Activated B cell treated with CpG ODN at 0.5 μM for 24 hours (primary cell): ENCODE results near the gene SUPT7L. TPM values are rescaled to one million over a fixed set of nuclear protein-coding genes. Genes with fewer than 3 reads are reported as not detected.

Source experiments
- ATAC-seq: fragments of 200-7000 bp; cut with Tn5 transposase; one replicate; pipeline ENCODE4 v1.10.0; 2021; ENCODE audit warnings: low read depth, mild to moderate bottlenecking, moderate library complexity
- CTCF ChIA-PET: fragments of 350-600 bp; sonication (Branson Sonifier 250); formaldehyde crosslinking; loops from one replicate; lab custom pipeline; 2021; ENCODE audit warnings: antibody characterized with exemption; lab: Charles Lee
- POLR2A ChIA-PET: fragments of 350-600 bp; sonication (Branson Sonifier 250); formaldehyde crosslinking; loops from one replicate; lab custom pipeline; 2021; ENCODE audit warnings: antibody characterized with exemption; lab: Charles Lee
- DNase-seq: peaks from one replicate; pipeline ENCODE4 v3.0.0; 2022
- H3K27ac Mint-ChIP-seq: one replicate; pipeline ENCODE4 v1.8.0; 2020; ENCODE audit warnings: mixed read lengths
- H3K27me3 Mint-ChIP-seq: one replicate; pipeline ENCODE4 v1.8.0; 2021; ENCODE audit warnings: mixed read lengths
- H3K36me3 Mint-ChIP-seq: one replicate; pipeline ENCODE4 v1.8.0; 2021; ENCODE audit warnings: low read depth, mixed read lengths
- H3K4me1 Mint-ChIP-seq: one replicate; pipeline ENCODE4 v1.8.0; 2021; ENCODE audit warnings: mixed read lengths
- H3K4me3 Mint-ChIP-seq: one replicate; pipeline ENCODE4 v1.8.0; 2020; ENCODE audit warnings: mild to moderate bottlenecking, mixed read lengths
- H3K9me3 Mint-ChIP-seq: one replicate; pipeline ENCODE4 v1.8.0; 2020; ENCODE audit warnings: mixed read lengths
- intact Hi-C: fragments of 100-400 bp; cut with micrococcal nuclease; formaldehyde crosslinking; loops from one replicate; pipeline ENCODE4 v1.15.1; 2024
- total RNA-seq: library from RNA; stranded (reverse); gene quantifications from 2 replicates; pipeline ENCODE4 v1.2.3, GENCODE V29; 2022
- TF ChIP-seq, protein P1 (sequence below): fragments of 200-600 bp; IDR thresholded peaks from one replicate; pipeline ENCODE4 v1.8.0; 2022; ENCODE audit warnings: antibody characterized with exemption, mild to moderate bottlenecking

The SUPT7L gene
- total RNA-seq, 1 donor from 2014 or later = 30.9 TPM

DNA sequence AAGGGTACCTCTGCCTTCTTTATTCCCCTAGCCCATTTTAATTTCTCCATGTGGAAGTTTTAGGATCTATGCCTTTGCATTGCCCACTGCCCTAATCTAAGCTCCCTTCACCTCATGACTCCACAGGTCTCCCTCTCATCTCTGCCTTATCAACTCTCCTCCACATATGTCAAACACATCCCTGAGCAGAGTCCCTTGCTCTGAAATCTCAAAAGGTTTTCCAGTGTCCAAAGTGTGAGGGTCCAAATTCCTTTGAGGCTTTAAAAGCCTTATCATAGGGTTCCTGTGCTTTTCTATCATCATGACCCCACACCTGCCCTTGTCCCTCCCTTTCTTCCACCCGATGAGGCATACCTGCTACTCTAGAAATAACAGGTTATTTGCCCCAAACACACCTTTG is 38.9 kb upstream of the SUPT7L start:
- Mint-ChIP-seq H3K36me3 (peaks cover 8% of the 10 kb centered on the region), H3K4me3 (no peak overlapping the region), H3K9me3 (no peaks in the 10 kb centered on the region), H3K27ac (no peak overlapping the region), H3K4me1 (peaks cover 3% of the 10 kb centered on the region), H3K27me3 (peaks cover 5% of the 10 kb centered on the region)
- intact Hi-C loops = loop anchor here (5.0 to 10.0 kb wide), 3 partner anchors 532 to 1492 kb away; no protein-coding TSS in a partner anchor
- ChIA-PET POLR2A (no interaction called here), CTCF (interaction anchor here (1.1 kb wide), 1 partner anchor 19 kb away, joined by 3 read pairs; no protein-coding TSS in a partner anchor)
- no peak for DNase-seq
- TF ChIP-seq, protein P1, sequence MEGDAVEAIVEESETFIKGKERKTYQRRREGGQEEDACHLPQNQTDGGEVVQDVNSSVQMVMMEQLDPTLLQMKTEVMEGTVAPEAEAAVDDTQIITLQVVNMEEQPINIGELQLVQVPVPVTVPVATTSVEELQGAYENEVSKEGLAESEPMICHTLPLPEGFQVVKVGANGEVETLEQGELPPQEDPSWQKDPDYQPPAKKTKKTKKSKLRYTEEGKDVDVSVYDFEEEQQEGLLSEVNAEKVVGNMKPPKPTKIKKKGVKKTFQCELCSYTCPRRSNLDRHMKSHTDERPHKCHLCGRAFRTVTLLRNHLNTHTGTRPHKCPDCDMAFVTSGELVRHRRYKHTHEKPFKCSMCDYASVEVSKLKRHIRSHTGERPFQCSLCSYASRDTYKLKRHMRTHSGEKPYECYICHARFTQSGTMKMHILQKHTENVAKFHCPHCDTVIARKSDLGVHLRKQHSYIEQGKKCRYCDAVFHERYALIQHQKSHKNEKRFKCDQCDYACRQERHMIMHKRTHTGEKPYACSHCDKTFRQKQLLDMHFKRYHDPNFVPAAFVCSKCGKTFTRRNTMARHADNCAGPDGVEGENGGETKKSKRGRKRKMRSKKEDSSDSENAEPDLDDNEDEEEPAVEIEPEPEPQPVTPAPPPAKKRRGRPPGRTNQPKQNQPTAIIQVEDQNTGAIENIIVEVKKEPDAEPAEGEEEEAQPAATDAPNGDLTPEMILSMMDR = no peak
- ATAC-seq = no peak

GRCh38 chr2:27701676-27702075 is 38.3 kb upstream of the SUPT7L start:
- ATAC-seq (no peak), DNase-seq (no peak)
- POLR2A ChIA-PET = no interaction called here
- H3K4me3 Mint-ChIP-seq = no peak overlapping the region
- intact Hi-C loops = loop anchor here (5.0 to 10.0 kb wide), 3 partner anchors 533 to 1493 kb away; no protein-coding TSS in a partner anchor
- CTCF ChIA-PET = interaction anchor here (1.1 kb wide), 1 partner anchor 18 kb away, joined by 3 read pairs; no protein-coding TSS in a partner anchor
- TF ChIP-seq, protein P1 = no peak
- H3K9me3 Mint-ChIP-seq = no peaks in the 10 kb centered on the region
- H3K36me3 Mint-ChIP-seq = peaks cover 9% of the 10 kb centered on the region
- H3K27ac Mint-ChIP-seq = no peak overlapping the region
- peaks cover 3% of the 10 kb centered on the region for H3K4me1 Mint-ChIP-seq
- H3K27me3 Mint-ChIP-seq = peaks cover 5% of the 10 kb centered on the region

- H3K27ac Mint-ChIP-seq = no peak overlapping the region
- no peaks in the 10 kb centered on the region for H3K4me1 Mint-ChIP-seq
- TF ChIP-seq, protein P1 = no peak
- intact Hi-C loops = no loop called here
- ATAC-seq (no peak), DNase-seq (no peak)
- H3K27me3 Mint-ChIP-seq = no peaks in the 10 kb centered on the region
- ChIA-PET CTCF (no interaction called here), POLR2A (no interaction called here)
- no peaks in the 10 kb centered on the region for H3K9me3 Mint-ChIP-seq
- no peak overlapping the region for H3K4me3 Mint-ChIP-seq
- peaks cover 33% of the 10 kb centered on the region for H3K36me3 Mint-ChIP-seq
These were observed 34.2 kb upstream of the SUPT7L start for GRCh38 chr2:27697660-27698059.

DNA sequence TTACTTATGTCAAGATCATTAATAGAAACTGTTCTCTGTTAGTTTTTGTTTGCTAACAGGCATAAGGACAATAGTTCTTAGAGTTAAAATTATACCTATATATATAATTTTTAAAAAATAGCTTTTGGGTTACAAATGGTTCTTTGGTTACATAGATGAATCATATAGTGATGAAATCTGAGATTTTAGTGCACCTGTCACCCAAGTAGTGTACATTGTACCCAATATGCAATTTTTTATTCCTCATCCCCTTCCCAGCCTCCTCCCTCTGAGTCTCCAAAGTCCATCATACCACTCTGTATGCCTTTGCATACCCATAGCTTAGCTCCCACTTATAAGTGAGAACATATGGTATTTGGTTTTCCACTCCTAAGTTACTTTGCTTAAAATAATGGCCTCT is 26.6 kb upstream of the SUPT7L start:
- H3K9me3 Mint-ChIP-seq = no peaks in the 10 kb centered on the region
- TF ChIP-seq, protein P1 = no peak
- intact Hi-C loops = no loop called here

GRCh38 chr2:27689424-27689823 is 26.0 kb upstream of the SUPT7L start:
- Mint-ChIP-seq H3K36me3 (peaks cover 59% of the 10 kb centered on the region), H3K27me3 (no peaks in the 10 kb centered on the region), H3K9me3 (no peaks in the 10 kb centered on the region), H3K4me1 (no peaks in the 10 kb centered on the region), H3K27ac (no peak overlapping the region), H3K4me3 (no peak overlapping the region)
- TF ChIP-seq, protein P1 = no peak
- ATAC-seq (no peak), DNase-seq (no peak)
- ChIA-PET POLR2A (no interaction called here), CTCF (no interaction called here)
- intact Hi-C loops = no loop called here

More for the DNA sequence above, 26.6 kb upstream of the SUPT7L start:
- Mint-ChIP-seq H3K4me1 (no peaks in the 10 kb centered on the region), H3K27me3 (no peaks in the 10 kb centered on the region), H3K27ac (no peak overlapping the region), H3K4me3 (no peak overlapping the region), H3K36me3 (peaks cover 55% of the 10 kb centered on the region)
- no peak for ATAC-seq
- ChIA-PET CTCF (no interaction called here), POLR2A (interaction anchor here (0.6 kb wide), 1 partner anchor 264 kb away, joined by 4 read pairs; no protein-coding TSS in a partner anchor)
- DNase-seq = no peak
